Endothelial cell of umbilical vein (primary cell): ENCODE measurements around the gene CDHR1. TPM values are rescaled to one million over a fixed set of nuclear protein-coding genes. Genes with fewer than 3 reads are reported as not detected.
A peak's percentile ranks its signal among the peaks of the same experiment; 100 is the strongest.

Experiments used
- BruUV-seq: library from RNA; stranded (reverse); fragments of 400-500 nt; replicated peaks from 2 replicates; lab custom pipeline; 2021; lab: Mats Ljungman, UMichigan
- CTCF ChIA-PET: fragments of 300-600, 350-600 bp; sonication (Branson Sonifier 250); formaldehyde crosslinking; loops from one replicate; lab custom pipeline; 2021; ENCODE audit warnings: antibody characterized with exemption, inconsistent platforms; lab: Charles Lee
- POLR2A ChIA-PET: fragments of 300-600, 350-600 bp; sonication (Branson Sonifier 250); formaldehyde crosslinking; loops from one replicate; lab custom pipeline; 2021; ENCODE audit warnings: antibody characterized with exemption, inconsistent platforms; lab: Charles Lee
- DNase-seq: peaks from one replicate; pipeline ENCODE4 v3.0.0-alpha.2; 2011; ENCODE audit warnings: low read depth, low spot score
- FAIRE-seq: peaks from 2 replicates; lab custom pipeline; 2011; peaks lifted over from hg19 to GRCh38; lab: Jason Lieb, UNC
- H2AFZ ChIP-seq: 2 replicates; pipeline ENCODE4 v1.6.0; 2012; ENCODE audit warnings: low read depth, low read length, control low read depth, inconsistent platforms
- H3K27ac ChIP-seq: 2 replicates; pipeline ENCODE4 v1.5.1; 2011; ENCODE audit warnings: low read depth, mild to moderate bottlenecking, control low read depth, low read length, moderate library complexity; ENCODE audit not compliant: insufficient read depth
- H3K27me3 ChIP-seq, 2 experiments: 2 replicates each; pipeline versions ENCODE4 v1.6.0 to v1.6.1; 2011; ENCODE audit warnings: low read length in 2 of 2, mixed read lengths in 1 of 2; ENCODE audit not compliant: control insufficient read depth in 2 of 2, insufficient read depth in 2 of 2
- H3K36me3 ChIP-seq, 2 experiments: 2 replicates in 1 of 2; 3 replicates in 1 of 2; pipeline ENCODE4 v1.5.1; 2011; ENCODE audit warnings: low read length in 2 of 2, mild to moderate bottlenecking in 1 of 2, moderate library complexity in 1 of 2; ENCODE audit not compliant: control insufficient read depth in 2 of 2, insufficient read depth in 2 of 2; ENCODE audit errors: extremely low read depth in 1 of 2
- H3K4me1 ChIP-seq: 3 replicates; pipeline ENCODE4 v1.5.1; 2011; ENCODE audit warnings: mild to moderate bottlenecking, low read length; ENCODE audit not compliant: control insufficient read depth, insufficient read depth; ENCODE audit errors: extremely low read depth
- H3K4me2 ChIP-seq: 2 replicates; pipeline ENCODE4 v1.6.1; 2011; ENCODE audit warnings: low read length, control low read depth, mixed read lengths; ENCODE audit not compliant: insufficient read depth
- H3K4me3 ChIP-seq, 3 experiments: fragments of 200-600 bp in 1 of 3; sonication (generic), shearing (Covaris generic) in 1 of 3; replicated peaks in 1 of 3; 2 replicates each; pipeline ENCODE4 v1.5.1; 2011 to 2016; ENCODE audit warnings: control low read depth in 3 of 3, low read length in 3 of 3, mild to moderate bottlenecking in 2 of 3, inconsistent platforms in 1 of 3, low read depth in 1 of 3, moderate library complexity in 1 of 3; ENCODE audit not compliant: insufficient read depth in 1 of 3
- H3K79me2 ChIP-seq: 2 replicates; pipeline ENCODE4 v1.6.0; 2012; ENCODE audit warnings: low read length, inconsistent platforms; ENCODE audit not compliant: control insufficient read depth, insufficient read depth
- H3K9ac ChIP-seq: replicated peaks from 2 replicates; pipeline ENCODE3; 2011; ENCODE audit warnings: low read length, control low read depth; ENCODE audit not compliant: insufficient read depth; ENCODE audit errors: extremely low read depth
- H3K9me1 ChIP-seq: replicated peaks from 3 replicates; pipeline ENCODE4 v1.6.0; 2011; ENCODE audit warnings: mild to moderate bottlenecking, low read length; ENCODE audit not compliant: control insufficient read depth, insufficient read depth; ENCODE audit errors: extremely low read depth
- H3K9me3 ChIP-seq: replicated peaks from 2 replicates; pipeline ENCODE4 v1.5.1; 2012; ENCODE audit warnings: low read length, inconsistent platforms; ENCODE audit not compliant: control insufficient read depth, insufficient read depth
- H4K20me1 ChIP-seq: replicated peaks from 2 replicates; pipeline ENCODE3; 2011; ENCODE audit warnings: mild to moderate bottlenecking, low read length; ENCODE audit not compliant: control insufficient read depth, insufficient read depth; ENCODE audit errors: extremely low read depth
- CTCF ChIP-seq, 2 donors: IDR thresholded peaks; 1 replicate in 1 of 2; 2 replicates in 1 of 2; pipeline ENCODE4 v1.5.1; 2011; ENCODE audit warnings: low read length in 2 of 2, mild to moderate bottlenecking in 2 of 2, moderate library complexity in 2 of 2, control low read depth in 1 of 2, inconsistent platforms in 1 of 2, low read depth in 1 of 2; ENCODE audit not compliant: insufficient read depth in 1 of 2; ENCODE audit errors: extremely low read depth in 1 of 2
- EZH2 ChIP-seq: IDR thresholded peaks from 2 replicates; pipeline ENCODE4 v1.6.1; 2012; ENCODE audit warnings: borderline replicate concordance, low read depth, mild to moderate bottlenecking, moderate library complexity, low read length, inconsistent platforms; ENCODE audit not compliant: severe bottlenecking
- GATA2 ChIP-seq: IDR thresholded peaks from 2 replicates; pipeline ENCODE4 v1.7.0; 2011; ENCODE audit warnings: low read depth, mild to moderate bottlenecking, moderate library complexity, mixed read lengths, low read length; ENCODE audit not compliant: insufficient read length, insufficient read depth
- JUN ChIP-seq: IDR thresholded peaks from 2 replicates; pipeline ENCODE4 v1.6.1; 2011; ENCODE audit warnings: borderline replicate concordance, low read depth; ENCODE audit not compliant: insufficient read length, insufficient read depth
- MYC ChIP-seq: IDR thresholded peaks from one replicate; pipeline ENCODE4 v1.6.1; 2011; ENCODE audit warnings: mild to moderate bottlenecking, low read depth, low read length
- POLR2A ChIP-seq: IDR thresholded peaks from 2 replicates; pipeline ENCODE4 v1.6.1; 2012; ENCODE audit warnings: low read depth, mild to moderate bottlenecking, control low read depth, low read length
- dilution Hi-C: fragments of 300-500 bp; cut with MboI; formaldehyde crosslinking; loops from one replicate; pipeline ENCODE4 v1.15.0; 2019; ENCODE audit warnings: low sequenced_read_pairs; ENCODE audit not compliant: extremely low pct_ligation_motif_present
- intact Hi-C: fragments of 100-400 bp; cut with micrococcal nuclease; formaldehyde crosslinking; loops from one replicate; pipeline ENCODE4 v1.10.0; 2022
- polyA plus RNA-seq, 4 experiments: library from polyadenylated mRNA; depleted of rRNA in 3 of 4; stranded (reverse) in 3 of 4; unstranded in 1 of 4; fragments of >200 nt; gene quantifications; 2 replicates each; pipeline versions ENCODE4 v1.2.1 to v1.2.3, GENCODE V29; 2011 to 2012; ENCODE audit warnings: missing spikeins in 1 of 4
- total RNA-seq: library from RNA; stranded (reverse); gene quantifications from 2 replicates; pipeline ENCODE4 v1.2.3, GENCODE V29; 2021

The CDHR1 gene
- total and polyA plus RNA-seq, 2 donors (not counting 3 experiments of a cell fraction or from before 2014, with no cell fraction given): 0.11 to 0.53 TPM

GRCh38 chr10:84237199-84238051 lies 43.1 kb downstream of the CDHR1 start:
- ChIA-PET POLR2A (no interaction called here), CTCF (interaction anchor here (1.3 kb wide), 1 partner anchor 19 kb away, joined by 4 read pairs; no protein-coding TSS in a partner anchor)
- no peaks in the 10 kb centered on the region for H3K9me1 ChIP-seq
- FAIRE-seq (no peak), DNase-seq (no peak)
- BruUV-seq: no TSS peak
- no peak overlapping the region for H2AFZ ChIP-seq
- H3K9ac ChIP-seq: no peak overlapping the region
- dilution Hi-C loops: no loop called here
- intact Hi-C loops: no loop called here
- no peaks in the 10 kb centered on the region for H3K4me1 ChIP-seq
- H3K4me2 ChIP-seq: no peak overlapping the region
- no peaks in the 10 kb centered on the region for H3K9me3 ChIP-seq
- no peak overlapping the region for H3K27ac ChIP-seq
- TF ChIP-seq POLR2A (no peak), CTCF (IDR thresholded peaks at IDR 0.05; ENCODE audit: extremely low read depth in 1 of 2, insufficient read depth in 1 of 2, low read depth in 1 of 2, low read length in 2 of 2) (peak; percentile 33 to 48), MYC (no peak), EZH2 (no peak), JUN (no peak), GATA2 (no peak)
- no peaks in the 10 kb centered on the region for H4K20me1 ChIP-seq
- H3K36me3 ChIP-seq: no peaks in the 10 kb centered on the region
- no peaks in the 10 kb centered on the region for H3K27me3 ChIP-seq
- no peak overlapping the region for H3K4me3 ChIP-seq
- no peaks in the 10 kb centered on the region for H3K79me2 ChIP-seq
